Esophagus mucosa (tissue), 1 donor: ENCODE data around the gene MAG. TPM values are rescaled to one million over a fixed set of nuclear protein-coding genes. Genes with fewer than 3 reads are reported as not detected.
"Not testable (repeated sequence)": the region's sequence is repeated elsewhere in the genome, so short reads cannot be mapped to it uniquely, and the experiment has no call there.

Source experiments
- ATAC-seq: fragments of 200-7000 bp; cut with Tn5 transposase; one replicate; pipeline ENCODE4 v1.9.1; 2020
- total RNA-seq: library from RNA; stranded (reverse); gene quantifications from one replicate; pipeline ENCODE4 v1.2.4, GENCODE V29; 2023
- donor health status: DM: yes; HTN: yes; CAD: no.

The MAG gene
- total RNA-seq, 1 donor from 2014 or later, result not detected

- ATAC-seq, result peak; percentile 73
These were observed 10.7 kb upstream of the MAG start for GRCh38 chr19:35281303-35281702.

- no peak for ATAC-seq
These were observed 7.5 kb upstream of the MAG start for GRCh38 chr19:35284153-35285094.

DNA sequence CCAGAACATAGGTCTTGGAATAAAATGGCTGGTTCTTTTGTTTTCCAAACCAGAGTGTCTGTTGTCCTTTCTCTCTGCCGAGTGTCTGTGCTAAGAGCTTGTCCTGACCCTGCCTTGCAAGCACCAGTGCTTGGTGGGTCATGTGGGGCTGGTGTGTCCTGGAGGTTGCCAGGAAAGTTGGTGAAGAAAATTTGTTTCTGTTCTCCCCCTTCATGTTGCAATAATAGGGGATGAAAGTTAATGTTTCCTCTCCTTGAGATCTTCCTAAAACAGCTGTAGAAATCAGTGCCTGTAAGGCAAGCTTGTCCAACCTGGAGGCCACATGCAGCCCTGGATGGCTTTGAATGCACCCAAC, 6.9 kb upstream of the MAG start:
- ATAC-seq, result no peak

GRCh38 chr19:35285465-35285864, 6.5 kb upstream of the MAG start:
- not testable (repeated sequence) for ATAC-seq

DNA sequence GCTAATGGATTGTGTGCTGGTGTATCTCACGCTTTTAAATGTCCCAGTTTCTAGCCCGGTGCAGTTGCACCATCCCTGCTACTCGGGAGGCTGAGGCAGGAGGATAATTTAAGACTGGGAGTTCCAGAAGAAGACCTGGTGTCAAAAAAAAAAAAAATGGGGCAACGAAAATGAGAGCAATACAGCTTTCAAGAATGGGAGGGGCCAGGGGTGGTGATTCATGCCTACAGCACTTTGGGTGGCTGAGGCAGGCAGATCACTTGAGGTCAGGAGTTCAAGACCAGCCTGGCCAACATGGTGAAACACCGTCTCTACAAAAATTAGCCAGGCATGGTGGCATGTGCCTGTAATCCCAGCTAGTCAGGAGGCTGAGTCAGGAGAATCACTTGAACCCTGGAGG, 5.9 kb upstream of the MAG start:
- ATAC-seq, result not testable (repeated sequence)

DNA sequence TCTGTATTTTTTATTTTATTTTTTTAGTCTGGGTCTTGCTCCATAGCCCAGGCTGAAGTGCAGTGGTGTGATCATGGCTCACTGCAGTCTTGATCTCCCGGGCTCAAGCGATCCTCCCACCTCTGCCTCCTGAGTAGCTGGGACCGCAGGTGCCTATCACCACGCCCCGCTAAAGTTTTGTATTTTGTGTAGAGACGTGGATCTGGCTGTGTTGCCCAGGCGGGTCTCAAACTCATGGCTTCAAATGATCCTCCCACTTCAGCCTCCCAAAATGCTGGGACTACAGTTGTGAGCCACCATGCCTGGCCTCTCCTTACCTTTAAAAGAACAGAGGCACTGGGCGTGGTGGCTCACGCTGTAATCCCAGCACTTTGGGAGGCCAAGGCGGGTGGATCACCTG, 4.2 kb upstream of the MAG start:
- no peak for ATAC-seq

DNA sequence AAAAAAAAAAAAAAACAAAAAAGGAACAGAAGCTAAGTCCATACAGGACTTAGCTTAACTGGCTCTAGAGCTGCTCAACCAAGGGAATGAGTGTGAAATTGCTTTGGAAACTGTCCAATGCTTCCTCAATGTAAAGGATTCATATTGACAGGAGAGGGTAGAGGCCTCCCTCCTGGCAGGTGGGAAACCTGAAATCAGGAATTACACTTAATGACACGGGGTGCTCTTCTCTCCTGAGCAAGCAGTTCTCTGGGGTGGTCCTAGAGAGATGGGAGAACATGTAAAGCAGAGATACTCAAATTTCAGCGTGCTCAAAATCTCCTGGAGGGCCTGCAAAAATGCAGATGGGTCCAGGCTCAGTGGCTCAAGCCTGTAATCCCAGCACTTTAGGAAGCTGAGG, 3.6 kb upstream of the MAG start:
- ATAC-seq, result no peak

GRCh38 chr19:35288906-35289305, 3.1 kb upstream of the MAG start:
- ATAC-seq, result no peak

- ATAC-seq, result no peak
These were observed 1.4 kb upstream of the MAG start for GRCh38 chr19:35290381-35291127.

GRCh38 chr19:35291259-35291658, 702 bp upstream of the MAG start:
- peak; percentile 34 for ATAC-seq

DNA sequence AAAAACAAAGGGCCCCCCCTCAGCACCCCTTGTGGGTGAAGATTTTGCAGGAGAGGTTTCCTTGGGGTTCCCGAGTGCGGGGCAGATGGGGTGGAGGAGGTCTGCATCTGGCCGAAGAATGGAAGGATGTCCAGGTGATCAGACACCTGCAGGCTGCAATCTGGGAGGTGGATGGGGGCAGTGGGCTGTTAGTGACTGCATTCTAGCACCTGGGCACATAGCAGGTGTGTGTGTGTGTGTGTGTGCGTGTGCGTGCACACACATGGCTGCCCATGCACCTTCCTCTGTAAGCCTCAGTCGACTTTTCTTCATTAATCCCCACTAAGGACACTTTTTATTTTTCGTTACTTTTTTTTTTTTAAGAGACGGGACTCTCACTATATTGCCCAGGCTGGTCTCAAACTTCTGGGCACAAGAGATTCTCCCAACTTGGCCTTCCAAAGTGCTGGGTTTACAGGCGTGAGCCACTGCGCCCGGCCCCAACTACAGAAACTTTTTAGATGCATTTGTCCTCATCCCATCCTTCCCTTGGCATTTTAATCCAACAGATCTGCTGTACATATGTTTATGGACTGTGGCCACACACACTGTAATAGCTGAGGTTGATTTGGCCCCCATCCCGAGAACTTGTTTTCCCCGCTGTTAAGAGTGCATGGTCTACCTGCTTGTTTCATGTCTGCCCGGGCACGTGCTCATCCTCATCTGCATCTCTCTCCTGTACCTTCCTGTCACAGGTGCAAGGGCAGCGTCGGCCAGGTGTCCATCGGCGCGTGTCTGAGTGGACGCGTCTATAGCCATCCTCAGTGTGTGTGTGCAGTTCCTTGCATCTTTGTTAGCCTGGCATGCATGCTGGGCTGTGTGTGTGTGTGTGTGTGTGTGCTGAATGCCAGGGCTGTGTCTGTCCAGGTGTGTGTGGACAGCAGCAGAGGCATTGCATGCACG, 731 bp downstream of the MAG start:
- no peak for ATAC-seq

DNA sequence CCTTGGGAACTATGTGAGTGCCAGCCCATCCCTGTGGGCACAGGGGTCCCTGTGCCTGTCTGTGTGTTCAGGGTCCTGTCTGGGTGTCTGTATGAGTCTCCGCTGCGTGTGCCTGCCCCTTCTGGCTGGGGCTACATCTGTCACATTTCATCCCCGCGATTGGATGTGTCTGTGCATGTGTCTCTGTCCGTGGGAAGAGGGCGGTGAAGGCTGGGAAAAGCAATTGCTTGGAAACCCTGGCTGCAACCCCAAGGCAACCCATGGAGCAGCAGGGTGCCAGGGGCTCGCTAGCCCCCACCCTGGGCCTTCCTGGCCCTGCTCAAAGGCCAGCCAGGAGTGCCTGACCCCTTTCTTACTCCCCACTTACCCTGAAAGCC, 1.4 kb downstream of the MAG start:
- ATAC-seq, result no peak

DNA sequence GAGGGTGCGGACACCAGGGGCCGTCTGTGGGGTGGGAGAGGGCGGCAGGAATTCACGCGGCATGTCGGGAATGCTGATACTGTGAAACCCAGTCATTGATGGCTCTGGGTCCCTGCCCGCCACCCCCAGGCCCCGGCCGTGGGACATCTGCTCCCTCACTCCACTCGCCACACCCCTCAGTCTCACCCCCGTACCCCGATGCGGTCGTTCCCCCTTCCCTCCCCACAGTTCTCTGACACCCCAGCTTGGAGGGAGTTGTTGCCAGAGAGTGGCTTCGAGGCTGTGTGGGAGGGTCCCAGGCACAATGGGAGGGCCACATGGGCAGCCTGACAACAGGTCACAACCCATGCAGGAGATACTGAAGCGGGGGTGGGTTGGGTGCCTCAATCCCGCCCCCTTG, 1.8 kb downstream of the MAG start:
- ATAC-seq, result no peak

DNA sequence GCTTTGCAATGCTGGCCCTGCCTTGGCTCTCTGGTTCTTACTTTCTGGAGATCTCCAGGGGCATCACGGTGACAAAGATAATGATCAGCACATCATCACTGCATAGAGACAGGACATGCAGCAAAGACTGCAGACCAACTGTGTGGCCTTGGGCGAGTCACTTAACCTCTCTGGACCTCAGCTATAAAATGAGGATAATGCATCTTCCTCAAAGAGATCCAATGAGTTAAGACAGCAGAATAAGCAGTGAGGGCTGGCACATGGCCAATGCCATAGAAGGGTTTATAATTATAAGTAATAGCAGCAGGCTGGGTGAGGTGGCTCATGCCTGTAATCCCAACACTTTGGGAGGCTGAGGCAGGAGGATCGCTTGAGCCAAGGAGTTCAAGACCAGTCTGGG, 2.4 kb downstream of the MAG start:
- ATAC-seq, result no peak

DNA sequence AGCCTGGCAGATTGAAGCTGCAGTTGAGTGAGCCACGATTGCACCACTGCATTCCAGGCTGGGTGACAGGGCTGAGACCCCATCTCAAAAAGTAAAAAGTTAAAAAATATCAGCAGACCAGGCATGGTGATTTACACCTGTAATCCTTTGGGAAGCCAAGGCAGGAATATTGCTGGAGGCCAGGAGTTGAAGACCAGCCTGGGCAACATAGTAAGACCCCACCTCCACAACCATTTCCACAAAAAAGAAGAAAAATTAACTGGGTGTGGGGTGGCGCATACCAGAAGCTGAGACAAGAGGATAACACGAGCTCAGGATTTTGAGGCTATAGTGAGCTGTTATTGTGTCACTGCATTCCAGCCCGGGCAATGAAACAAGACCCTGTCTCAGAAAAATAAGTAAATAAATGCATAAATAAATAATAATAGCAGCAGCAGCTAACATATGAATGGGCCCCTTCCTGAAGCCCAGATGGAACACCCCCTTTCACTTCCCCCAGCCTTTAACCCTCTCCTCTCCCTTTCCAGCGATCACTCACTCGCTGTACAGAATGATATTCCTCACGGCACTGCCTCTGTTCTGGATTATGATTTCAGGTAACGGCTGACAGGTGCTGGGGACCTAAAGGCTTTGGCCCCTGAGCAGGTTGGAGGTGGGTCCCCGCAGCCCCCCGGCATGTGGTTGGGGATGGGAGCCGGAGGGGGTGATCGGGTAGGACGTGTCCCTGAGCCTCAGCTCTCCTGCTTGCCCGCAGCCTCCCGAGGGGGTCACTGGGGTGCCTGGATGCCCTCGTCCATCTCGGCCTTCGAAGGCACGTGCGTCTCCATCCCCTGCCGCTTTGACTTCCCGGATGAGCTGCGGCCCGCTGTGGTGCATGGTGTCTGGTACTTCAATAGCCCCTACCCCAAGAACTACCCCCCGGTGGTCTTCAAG, 3.2 kb downstream of the MAG start:
- ATAC-seq, result no peak

DNA sequence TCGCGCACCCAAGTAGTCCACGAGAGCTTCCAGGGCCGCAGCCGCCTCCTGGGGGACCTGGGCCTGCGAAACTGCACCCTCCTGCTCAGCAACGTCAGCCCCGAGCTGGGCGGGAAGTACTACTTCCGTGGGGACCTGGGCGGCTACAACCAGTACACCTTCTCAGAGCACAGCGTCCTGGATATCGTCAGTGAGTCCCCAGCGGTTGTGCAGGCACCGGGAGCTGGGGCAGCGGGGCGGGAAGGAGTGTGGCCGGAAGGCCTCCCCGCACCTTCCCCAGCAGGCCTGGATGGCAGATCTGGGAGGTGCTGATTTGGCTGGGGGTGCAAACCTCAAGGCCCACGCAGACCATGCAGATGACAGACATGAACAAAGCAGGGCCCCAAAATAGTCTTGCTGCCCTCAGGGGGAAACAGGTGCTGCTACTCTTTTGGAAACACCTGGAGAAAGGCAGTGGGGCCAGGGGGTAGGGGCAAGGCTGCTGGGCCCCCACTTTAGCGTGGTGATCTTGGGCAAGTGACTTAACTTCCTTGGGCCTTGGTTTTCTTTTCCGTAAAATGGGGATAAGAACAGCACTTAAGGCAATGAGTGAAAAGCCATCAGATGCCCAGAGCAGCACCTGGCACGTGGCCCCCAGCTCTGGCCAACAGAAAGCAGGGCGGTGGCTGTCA, 4.0 kb downstream of the MAG start:
- no peak for ATAC-seq

- no peak for ATAC-seq
These were observed 4.9 kb downstream of the MAG start for GRCh38 chr19:35296644-35297514.

GRCh38 chr19:35297515-35297848, 5.5 kb downstream of the MAG start:
- ATAC-seq, result no peak

- no peak for ATAC-seq
These were observed 6.0 kb downstream of the MAG start for GRCh38 chr19:35297922-35298321.

DNA sequence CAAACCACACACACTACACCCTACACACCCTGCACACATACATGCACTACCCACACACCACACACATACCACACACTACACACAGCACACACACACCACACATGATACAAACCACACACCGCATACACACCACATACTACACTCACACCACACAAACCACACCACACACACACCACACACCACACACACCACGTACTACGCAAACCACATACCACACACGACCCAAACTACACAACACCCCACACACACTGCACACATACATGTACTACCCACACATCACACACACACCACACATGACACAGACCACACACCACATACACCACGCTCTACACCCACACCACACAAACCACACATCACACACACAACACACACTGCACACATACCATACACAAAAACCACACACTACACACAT, 6.6 kb downstream of the MAG start:
- no peak for ATAC-seq
